Astrocyte (in vitro differentiated cells and primary cell): ENCODE results near the gene MAPK12. TPM values are rescaled to one million over a fixed set of nuclear protein-coding genes. Genes with fewer than 3 reads are reported as not detected.

Source experiments
- DNase-seq: peaks from one replicate; pipeline ENCODE4 v3.0.0-alpha.2; 2010; ENCODE audit warnings: low read depth
- FAIRE-seq: peaks from 2 replicates; lab custom pipeline; 2011; peaks lifted over from hg19 to GRCh38; lab: Jason Lieb, UNC
- H2AFZ ChIP-seq: 2 replicates; pipeline ENCODE4 v1.6.0; 2012; ENCODE audit warnings: low read depth, low read length, inconsistent platforms
- H3K27ac ChIP-seq: 2 replicates; pipeline ENCODE4 v1.5.1; 2011; ENCODE audit warnings: low read depth, low read length, inconsistent platforms
- H3K27me3 ChIP-seq: 2 replicates; pipeline ENCODE4 v1.6.0; 2011; ENCODE audit warnings: low read length, inconsistent platforms; ENCODE audit not compliant: insufficient read depth
- H3K36me3 ChIP-seq: 2 replicates; pipeline ENCODE4 v1.5.1; 2011; ENCODE audit warnings: low read length, inconsistent platforms; ENCODE audit not compliant: insufficient read depth
- H3K4me1 ChIP-seq: 2 replicates; pipeline ENCODE4 v1.5.1; 2011; ENCODE audit warnings: low read length, inconsistent platforms; ENCODE audit not compliant: insufficient read depth
- H3K4me2 ChIP-seq: 2 replicates; pipeline ENCODE4 v1.6.0; 2012; ENCODE audit warnings: low read length, inconsistent platforms
- H3K4me3 ChIP-seq: 2 replicates; pipeline ENCODE4 v1.5.1; 2011; ENCODE audit warnings: low read depth, mild to moderate bottlenecking, low read length, inconsistent platforms; ENCODE audit not compliant: insufficient read depth
- H3K79me2 ChIP-seq: 2 replicates; pipeline ENCODE4 v1.6.0; 2012; ENCODE audit warnings: mild to moderate bottlenecking, low read length, inconsistent platforms; ENCODE audit not compliant: insufficient read depth
- H3K9ac ChIP-seq: 2 replicates; pipeline ENCODE4 v1.6.0; 2012; ENCODE audit warnings: mild to moderate bottlenecking, low read length, inconsistent platforms
- H3K9me3 ChIP-seq: 2 replicates; pipeline ENCODE4 v1.5.1; 2012; ENCODE audit warnings: low read depth, mild to moderate bottlenecking, low read length, inconsistent platforms; ENCODE audit not compliant: insufficient read depth
- H4K20me1 ChIP-seq: 2 replicates; pipeline ENCODE4 v1.6.0; 2012; ENCODE audit warnings: low read length, inconsistent platforms; ENCODE audit not compliant: insufficient read depth
- H3K27ac Mint-ChIP-seq: one replicate; pipeline ENCODE4 v1.8.0; 2021; ENCODE audit warnings: mild to moderate bottlenecking, mixed read lengths; ENCODE audit not compliant: unreplicated experiment
- H3K27me3 Mint-ChIP-seq: one replicate; pipeline ENCODE4 v1.8.0; 2021; ENCODE audit warnings: low read depth, mixed read lengths; ENCODE audit not compliant: unreplicated experiment
- H3K36me3 Mint-ChIP-seq: one replicate; pipeline ENCODE4 v1.8.0; 2021; ENCODE audit warnings: low read depth, mixed read lengths; ENCODE audit not compliant: unreplicated experiment
- H3K4me1 Mint-ChIP-seq: one replicate; pipeline ENCODE4 v1.8.0; 2021; ENCODE audit warnings: low read depth, mixed read lengths; ENCODE audit not compliant: unreplicated experiment
- H3K4me3 Mint-ChIP-seq: one replicate; pipeline ENCODE4 v1.8.0; 2021; ENCODE audit warnings: mild to moderate bottlenecking, moderate library complexity, mixed read lengths; ENCODE audit not compliant: unreplicated experiment
- H3K9me3 Mint-ChIP-seq: one replicate; pipeline ENCODE4 v1.8.0; 2021; ENCODE audit warnings: mild to moderate bottlenecking, mixed read lengths; ENCODE audit not compliant: unreplicated experiment
- EZH2 ChIP-seq: IDR thresholded peaks from 2 replicates; pipeline ENCODE4 v1.6.1; 2012; ENCODE audit warnings: mild to moderate bottlenecking, low read length, inconsistent platforms; ENCODE audit not compliant: insufficient read depth
- total RNA-seq: library from RNA; stranded (reverse); gene quantifications from 2 replicates; pipeline ENCODE4 v1.2.1, GENCODE V29; 2021
- TF ChIP-seq, protein P1 (sequence below): IDR thresholded peaks from 2 replicates; pipeline ENCODE4 v1.5.1; 2011; ENCODE audit warnings: low read depth, mild to moderate bottlenecking, inconsistent platforms, low read length, moderate library complexity; ENCODE audit not compliant: insufficient read depth

MAPK12 gene
- total RNA-seq, 1 donor from 2014 or later = 36.4 TPM

DNA sequence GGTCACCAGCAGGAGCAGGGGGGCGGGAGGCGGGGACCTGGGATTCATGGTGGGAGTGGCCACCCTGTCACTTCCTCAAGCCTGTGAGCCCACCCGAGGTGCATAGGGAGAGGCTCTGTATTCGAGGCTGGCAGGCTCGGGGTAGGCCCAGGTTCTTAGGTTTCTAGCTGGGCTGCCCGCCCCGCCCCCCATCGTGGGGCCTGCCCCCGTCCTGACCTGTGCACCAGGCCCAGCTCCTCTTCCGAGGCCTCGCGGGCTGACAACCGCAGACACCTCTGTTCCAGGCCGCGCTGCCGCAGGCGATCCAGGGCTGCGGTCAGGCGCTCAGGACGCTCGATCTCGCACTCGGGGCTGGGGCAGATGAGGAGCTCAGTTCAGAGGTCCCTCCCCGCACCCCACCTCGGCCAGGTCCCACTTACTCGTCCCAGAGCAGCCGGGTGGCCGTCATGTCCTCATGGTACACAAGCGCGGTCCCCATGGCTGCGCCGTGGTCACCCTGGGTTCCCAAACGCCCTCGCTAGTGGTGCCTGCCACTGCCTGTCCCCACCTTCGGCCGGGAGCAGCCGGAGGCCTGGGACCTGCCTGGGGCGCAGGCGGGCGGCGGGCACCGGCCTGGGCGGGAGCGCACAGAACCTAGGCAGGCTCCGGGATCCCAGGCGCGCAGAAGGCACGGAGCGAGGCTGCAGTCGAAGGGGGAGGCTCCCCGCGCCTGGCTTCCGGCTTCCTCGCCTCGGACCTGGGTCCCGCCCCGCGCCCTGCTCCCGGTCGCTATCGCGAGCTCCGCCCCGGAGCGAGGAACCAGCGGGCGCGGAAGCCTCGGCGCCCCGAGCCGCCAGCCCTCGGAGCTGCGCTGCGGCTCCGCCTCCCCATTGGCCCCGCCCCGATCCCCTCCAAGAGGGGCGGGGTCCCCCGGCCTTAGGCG lies 10.7 kb downstream of the MAPK12 start, which contains the start of gene HDAC10:
Gene HDAC10 (minus strand): TSS at position 711 of the 922 bp plus-strand sequence. CDS start 233 bp downstream, at position 478.
- H3K27me3 ChIP-seq = no peaks in the 10 kb centered on the region
- H3K4me3 ChIP-seq = peak within 1 kb of the TSS; percentile 75
- Mint-ChIP-seq H3K27ac (no peak within 1 kb of the TSS), H3K9me3 (no peaks in the 10 kb centered on the region), H3K27me3 (no peaks in the 10 kb centered on the region), H3K4me1 (peaks cover 2% of the 10 kb centered on the region), H3K4me3 (peak within 1 kb of the TSS; percentile 81), H3K36me3 (peaks cover 5% of the 10 kb centered on the region)
- TF ChIP-seq, protein P1, sequence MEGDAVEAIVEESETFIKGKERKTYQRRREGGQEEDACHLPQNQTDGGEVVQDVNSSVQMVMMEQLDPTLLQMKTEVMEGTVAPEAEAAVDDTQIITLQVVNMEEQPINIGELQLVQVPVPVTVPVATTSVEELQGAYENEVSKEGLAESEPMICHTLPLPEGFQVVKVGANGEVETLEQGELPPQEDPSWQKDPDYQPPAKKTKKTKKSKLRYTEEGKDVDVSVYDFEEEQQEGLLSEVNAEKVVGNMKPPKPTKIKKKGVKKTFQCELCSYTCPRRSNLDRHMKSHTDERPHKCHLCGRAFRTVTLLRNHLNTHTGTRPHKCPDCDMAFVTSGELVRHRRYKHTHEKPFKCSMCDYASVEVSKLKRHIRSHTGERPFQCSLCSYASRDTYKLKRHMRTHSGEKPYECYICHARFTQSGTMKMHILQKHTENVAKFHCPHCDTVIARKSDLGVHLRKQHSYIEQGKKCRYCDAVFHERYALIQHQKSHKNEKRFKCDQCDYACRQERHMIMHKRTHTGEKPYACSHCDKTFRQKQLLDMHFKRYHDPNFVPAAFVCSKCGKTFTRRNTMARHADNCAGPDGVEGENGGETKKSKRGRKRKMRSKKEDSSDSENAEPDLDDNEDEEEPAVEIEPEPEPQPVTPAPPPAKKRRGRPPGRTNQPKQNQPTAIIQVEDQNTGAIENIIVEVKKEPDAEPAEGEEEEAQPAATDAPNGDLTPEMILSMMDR = no peak
- no peak for TF ChIP-seq EZH2
- H3K4me1 ChIP-seq = peaks cover 24% of the 10 kb centered on the region
- no peaks in the 10 kb centered on the region for H3K36me3 ChIP-seq
- peak within 1 kb of the TSS; percentile 99 for H3K4me2 ChIP-seq
- peak within 1 kb of the TSS; percentile 49 for H3K27ac ChIP-seq
- peak; percentile 52 for DNase-seq
- FAIRE-seq = no peak
- H3K9me3 ChIP-seq = no peaks in the 10 kb centered on the region
- peaks cover 34% of the 10 kb centered on the region for H3K79me2 ChIP-seq
- H3K9ac ChIP-seq = peak within 1 kb of the TSS; percentile 89
- peaks cover 46% of the 10 kb centered on the region for H4K20me1 ChIP-seq
- peak within 1 kb of the TSS; percentile 71 for H2AFZ ChIP-seq

DNA sequence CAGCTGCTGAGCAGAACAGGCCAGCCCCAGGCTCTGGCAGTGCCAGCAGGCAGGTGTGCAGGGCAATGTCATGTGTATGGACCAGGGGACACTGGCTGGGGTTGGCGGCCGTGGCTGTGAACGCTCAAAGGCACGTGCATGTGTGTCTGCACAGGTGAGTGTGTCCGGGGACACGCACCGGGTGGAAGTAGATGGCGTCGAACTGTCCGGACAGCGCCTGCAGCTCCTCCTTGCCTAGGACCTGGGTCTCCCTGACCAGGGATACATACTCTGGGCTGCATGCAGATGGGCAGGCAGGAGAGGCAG lies 11.3 kb downstream of the MAPK12 start:
- peaks cover 30% of the 10 kb centered on the region for H3K4me1 ChIP-seq
- Mint-ChIP-seq H3K36me3 (peaks cover 5% of the 10 kb centered on the region), H3K4me3 (peak overlapping the region; percentile 81), H3K9me3 (no peaks in the 10 kb centered on the region), H3K4me1 (peaks cover 2% of the 10 kb centered on the region), H3K27me3 (no peaks in the 10 kb centered on the region), H3K27ac (no peak overlapping the region)
- peak overlapping the region; percentile 99 for H3K4me2 ChIP-seq
- peak overlapping the region; percentile 89 for H3K9ac ChIP-seq
- H3K4me3 ChIP-seq = peak overlapping the region; percentile 75
- H3K27ac ChIP-seq = no peak overlapping the region
- no peaks in the 10 kb centered on the region for H3K36me3 ChIP-seq
- no peaks in the 10 kb centered on the region for H3K27me3 ChIP-seq
- TF ChIP-seq EZH2 = no peak
- TF ChIP-seq, protein P1 = no peak
- peaks cover 48% of the 10 kb centered on the region for H4K20me1 ChIP-seq
- H3K9me3 ChIP-seq = no peaks in the 10 kb centered on the region
- FAIRE-seq (no peak), DNase-seq (no peak)
- H2AFZ ChIP-seq = no peak overlapping the region
- H3K79me2 ChIP-seq = peaks cover 40% of the 10 kb centered on the region
